IPS DF 19.7 (cell line): ENCODE results near the gene ST3GAL4.
A peak's percentile ranks its signal among the peaks of the same experiment; 100 is the strongest.

ENCODE experiments used
- DNase-seq: peaks from one replicate; pipeline ENCODE4 v3.0.0-alpha.2; 2013; ENCODE audit warnings: low read depth, low spot score

Gene ST3GAL4

DNA sequence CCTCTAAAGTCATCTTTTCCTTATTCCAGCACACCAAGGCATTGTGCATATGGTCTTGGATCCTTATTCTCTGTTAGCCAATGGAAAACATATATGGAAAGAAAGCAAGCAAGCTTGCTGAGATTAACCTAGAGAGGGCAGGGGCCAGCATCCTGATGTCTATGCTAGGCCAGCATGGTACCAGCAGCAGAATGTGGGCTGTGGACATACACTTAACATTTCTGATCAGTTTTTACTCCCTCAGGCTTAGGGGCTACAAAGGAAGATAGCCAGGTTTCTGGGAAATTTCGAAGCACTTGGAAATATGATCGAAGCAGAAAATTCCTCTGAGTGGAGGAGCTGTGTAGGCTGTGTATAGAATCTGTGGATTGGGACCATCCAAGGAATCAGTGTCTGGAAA, 67.0 kb downstream of the ST3GAL4 start:
- DNase-seq = no peak

DNA sequence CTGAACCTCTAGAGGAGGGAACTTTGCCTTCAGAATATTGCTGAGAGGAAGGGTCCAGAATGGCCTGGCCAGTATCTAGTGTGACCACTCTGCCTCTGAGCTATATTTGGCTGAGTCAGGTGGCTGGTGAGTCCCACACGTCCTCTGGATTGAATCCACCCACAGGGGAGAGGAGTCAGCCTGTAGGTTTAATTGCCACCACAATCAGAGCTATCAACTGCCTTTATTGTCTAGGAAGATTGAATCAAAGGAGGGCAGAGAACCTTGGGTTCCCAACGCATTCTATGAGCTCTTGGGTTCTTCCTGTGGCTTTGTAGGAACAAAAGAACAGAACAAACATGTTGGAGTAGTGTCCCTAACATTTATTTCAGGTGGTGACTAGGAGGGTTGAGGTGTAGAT, 67.7 kb downstream of the ST3GAL4 start:
- no peak for DNase-seq

DNA sequence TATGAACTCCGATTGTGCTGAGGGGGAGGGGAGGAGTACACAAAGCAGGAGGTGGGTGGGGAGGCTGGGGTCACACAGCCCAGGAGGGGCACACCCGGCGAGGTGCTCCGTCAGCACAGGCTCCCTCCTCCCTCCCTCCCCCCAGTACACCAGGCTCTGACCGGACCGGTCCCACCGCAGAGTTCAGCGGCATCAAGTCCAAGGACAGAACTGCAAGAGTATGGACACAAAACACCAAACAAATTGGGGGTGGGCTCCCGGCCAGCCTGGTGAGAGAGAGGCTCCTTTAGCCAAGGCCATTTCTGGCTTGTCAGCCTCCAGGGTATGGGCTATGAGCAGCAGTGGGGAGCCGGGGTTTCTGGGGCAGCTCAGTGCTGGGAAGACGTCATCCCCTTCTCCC, 68.3 kb downstream of the ST3GAL4 start:
- DNase-seq = no peak

DNA sequence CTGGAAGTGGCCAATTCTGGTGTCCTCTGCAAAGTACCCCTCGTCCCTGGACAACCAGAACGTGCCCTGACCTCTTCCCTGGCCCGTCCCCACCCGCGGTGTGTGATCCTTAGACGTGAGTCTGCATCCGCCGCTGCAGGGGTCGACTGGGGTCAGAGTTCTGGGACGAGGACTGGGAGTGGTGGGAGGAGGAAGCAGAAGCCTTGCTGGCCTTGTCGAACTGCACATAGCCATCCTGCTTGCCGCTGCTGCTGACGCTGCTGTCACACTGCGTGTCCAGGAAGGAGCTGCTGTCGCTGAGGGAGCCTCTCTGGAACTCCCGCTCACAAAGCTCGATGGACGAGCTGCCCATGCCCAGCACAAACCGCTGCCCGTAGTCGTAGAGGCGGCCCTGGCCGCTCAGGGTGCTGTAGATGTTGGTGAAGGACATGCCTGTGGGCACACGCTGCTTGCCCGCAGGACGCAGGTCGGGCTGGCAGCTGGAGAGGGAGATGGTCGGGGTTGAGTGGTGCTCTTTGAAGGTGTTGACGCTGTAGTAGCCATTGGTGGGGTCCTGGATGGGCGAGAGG, 69.1 kb downstream of the ST3GAL4 start:
- DNase-seq = no peak

DNA sequence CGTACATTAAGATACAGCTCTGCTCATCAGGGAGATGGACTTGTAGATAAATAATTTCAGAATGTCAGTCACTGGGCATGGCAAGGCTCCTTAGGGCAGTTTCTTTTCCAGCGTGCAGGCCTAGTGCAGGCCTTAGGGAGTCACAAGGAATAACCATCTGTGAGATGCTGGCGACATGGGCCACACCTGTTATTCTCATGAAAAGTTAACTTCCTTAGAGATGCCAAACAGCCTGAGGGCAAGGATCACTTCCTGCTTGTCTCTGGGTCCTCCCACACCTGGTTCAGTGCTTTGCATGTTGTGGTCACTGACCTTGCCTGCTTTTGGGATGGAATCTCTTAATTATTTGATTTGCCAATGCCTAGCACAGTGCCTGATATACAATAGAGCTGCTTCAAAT, 70.6 kb downstream of the ST3GAL4 start:
- DNase-seq = no peak

DNA sequence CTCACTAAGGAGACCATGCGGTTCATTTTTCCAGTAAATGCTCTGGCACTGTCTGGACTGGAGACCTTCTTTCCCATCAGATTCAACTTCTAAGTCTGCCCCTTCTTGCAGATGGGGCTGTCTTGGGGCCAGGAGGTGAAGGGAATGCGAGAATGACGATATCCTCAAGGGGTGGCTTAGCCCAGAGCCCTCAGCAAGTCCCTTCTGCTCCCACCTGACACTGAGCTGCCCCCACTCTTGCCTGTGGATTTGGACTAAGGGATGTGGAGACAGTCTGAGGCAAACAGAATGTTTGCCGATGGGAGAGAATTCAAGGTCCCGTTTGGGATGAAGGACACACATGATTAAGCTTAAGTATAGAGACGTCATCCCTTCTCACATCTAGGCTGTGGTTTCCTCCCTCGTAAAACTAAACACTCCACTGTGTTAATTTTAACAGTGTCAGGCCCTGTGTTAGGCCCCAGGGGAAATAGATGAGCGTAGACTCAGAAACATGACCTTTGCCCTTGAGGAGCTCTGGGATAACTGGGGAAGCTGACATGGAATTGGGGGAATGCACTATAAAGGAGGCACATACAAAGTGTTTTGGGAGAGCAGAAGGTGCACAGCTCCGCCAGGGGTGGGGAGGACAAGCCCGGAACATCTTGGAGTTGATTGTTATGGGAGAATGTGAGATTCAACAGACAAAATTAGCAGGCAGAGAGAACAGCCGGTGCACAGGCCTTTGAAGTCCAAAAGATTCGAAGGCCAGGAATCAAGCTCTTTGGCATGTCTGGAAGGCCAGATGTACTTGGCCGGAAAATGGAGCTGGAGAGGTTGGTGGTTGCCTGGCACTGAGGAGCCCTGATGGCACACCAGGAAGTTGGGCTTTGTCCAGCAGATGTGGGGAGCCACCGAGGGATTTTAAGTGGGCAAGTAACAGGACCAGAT, 71.6 kb downstream of the ST3GAL4 start:
- no peak for DNase-seq

DNA sequence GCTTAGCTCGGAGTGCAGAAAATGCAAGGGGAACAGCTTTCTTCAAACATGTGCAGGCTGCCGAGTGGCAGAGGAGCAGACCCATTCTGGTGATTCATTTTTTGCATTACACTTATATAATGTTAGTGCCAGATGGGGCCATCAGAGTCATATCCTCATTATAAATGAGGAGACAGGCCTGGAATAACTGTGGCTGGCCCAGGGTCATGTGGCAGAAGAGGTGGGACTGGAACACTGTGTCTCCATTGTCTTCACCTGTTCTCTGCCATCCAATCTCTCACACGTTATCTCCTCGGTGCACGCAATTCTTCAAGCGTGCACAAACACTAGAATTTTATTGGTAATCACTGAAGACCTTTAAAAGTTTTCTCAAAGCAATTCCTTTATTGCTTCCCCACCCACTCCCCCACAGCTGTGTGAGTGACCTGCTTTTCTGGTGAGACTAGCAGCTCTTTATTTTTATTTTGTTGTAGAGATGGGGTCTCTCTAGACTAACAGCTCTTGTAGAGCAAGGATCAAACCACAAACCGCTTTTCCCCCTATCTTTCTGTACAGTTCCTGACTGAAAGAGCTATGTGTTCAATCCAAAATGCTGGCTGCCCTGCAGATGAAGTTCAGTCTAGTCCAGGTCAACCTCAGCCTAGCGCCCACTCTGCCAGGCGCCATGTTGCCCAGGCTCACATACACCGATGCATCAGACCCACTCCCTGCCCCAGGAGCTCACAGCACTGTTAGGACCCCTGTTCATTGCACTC, 75.3 kb downstream of the ST3GAL4 start:
- no peak for DNase-seq

DNA sequence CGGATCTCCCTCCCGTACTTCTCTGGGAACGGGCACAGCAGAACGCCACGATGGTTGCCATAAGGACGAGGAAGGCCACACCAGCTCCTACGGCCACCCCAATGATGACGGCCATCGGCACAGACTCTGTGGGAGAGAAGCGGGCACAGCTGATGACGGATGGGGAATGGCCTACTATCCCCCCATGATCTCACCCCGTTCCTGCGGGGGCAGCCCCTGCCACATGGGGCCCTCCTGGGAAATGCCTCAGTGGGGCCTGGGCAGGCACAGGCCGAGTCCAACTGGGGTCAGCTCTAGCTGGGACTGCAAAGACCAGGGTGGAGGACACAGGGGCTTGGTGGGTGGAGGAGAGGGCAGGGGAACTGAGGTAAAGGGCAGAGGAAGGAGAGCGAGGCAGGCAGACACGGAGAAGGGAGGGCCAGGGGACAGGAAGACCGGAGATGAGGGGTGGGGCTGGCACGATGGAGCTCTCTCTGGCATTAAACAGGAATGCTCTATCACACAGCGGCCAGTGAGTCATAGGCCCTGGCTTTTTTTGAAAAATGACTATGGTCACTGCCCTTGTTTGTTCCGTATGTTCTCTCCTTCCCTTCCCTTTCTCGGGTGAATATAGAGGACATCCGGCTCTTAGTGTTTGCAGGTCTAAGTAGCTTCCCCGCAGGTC, 76.0 kb downstream of the ST3GAL4 start:
- no peak for DNase-seq

DNA sequence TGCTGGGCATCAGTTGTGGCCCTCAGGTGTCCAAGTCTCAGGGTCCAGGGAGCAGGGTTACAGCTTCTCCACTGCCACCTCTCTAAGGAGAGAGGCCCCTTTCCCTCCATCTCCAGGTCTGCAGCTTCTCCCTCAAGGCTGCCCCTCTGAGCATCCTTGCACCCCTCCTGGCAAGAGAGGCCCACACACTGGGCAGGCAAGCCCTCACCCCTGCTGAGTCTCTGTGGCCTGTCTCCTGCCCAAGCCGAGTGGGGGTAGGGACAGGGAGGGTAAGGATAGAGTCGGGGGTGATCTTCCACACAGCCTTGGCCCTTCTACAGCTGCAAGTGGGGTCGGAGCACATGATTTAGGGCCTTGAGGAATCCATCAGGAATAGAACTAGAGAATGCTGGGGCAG, 76.6 kb downstream of the ST3GAL4 start:
- DNase-seq = no peak

DNA sequence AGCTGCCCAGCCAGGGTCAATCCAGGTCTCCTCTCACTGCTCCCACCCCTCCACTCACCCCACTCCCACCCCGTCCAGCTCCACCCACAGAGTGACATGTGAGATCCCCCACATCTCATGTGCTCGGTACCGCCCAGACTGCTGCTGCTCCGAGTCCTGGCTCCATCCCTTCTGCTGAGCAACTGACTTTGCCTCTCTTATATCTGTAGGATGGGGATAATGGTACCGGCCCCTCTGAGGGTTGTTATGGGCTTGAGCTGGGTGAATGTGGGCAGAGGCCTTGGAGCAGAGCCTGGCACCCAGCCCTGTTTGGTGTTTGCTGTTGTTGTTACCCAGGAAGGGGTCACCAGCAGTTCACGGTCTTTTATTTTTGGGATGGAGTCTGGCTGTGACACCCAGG, 77.0 kb downstream of the ST3GAL4 start:
- DNase-seq = no peak

DNA sequence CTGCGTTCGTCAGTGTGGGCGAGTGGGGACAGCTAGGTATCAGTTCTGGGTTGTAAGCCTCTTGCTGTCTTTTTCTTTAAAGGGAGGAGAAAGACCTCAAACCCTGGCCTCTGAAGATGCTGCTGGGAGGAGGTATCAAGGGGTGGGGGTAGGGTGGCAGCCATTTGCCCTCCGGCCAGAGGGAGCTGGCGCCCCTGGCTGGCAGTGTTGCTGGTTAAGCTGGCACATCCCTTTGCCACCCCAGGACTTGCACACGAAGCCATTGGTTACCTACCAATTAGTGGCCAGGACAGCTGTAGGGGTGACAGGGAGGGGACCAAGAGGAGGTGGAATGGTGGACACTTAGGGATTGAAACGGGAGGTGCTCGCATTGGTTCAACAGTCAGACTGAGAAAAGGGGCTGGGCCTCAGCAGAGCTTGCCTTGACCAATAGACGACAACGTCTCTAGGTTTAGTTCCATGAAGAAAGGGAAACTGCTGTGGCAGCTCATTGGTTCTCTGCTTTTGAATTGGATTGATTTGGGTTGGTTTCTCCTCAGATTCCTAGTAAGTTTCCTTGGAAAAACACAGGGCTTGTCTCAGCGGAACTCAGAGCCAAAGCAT, 77.9 kb downstream of the ST3GAL4 start:
- DNase-seq = no peak

DNA sequence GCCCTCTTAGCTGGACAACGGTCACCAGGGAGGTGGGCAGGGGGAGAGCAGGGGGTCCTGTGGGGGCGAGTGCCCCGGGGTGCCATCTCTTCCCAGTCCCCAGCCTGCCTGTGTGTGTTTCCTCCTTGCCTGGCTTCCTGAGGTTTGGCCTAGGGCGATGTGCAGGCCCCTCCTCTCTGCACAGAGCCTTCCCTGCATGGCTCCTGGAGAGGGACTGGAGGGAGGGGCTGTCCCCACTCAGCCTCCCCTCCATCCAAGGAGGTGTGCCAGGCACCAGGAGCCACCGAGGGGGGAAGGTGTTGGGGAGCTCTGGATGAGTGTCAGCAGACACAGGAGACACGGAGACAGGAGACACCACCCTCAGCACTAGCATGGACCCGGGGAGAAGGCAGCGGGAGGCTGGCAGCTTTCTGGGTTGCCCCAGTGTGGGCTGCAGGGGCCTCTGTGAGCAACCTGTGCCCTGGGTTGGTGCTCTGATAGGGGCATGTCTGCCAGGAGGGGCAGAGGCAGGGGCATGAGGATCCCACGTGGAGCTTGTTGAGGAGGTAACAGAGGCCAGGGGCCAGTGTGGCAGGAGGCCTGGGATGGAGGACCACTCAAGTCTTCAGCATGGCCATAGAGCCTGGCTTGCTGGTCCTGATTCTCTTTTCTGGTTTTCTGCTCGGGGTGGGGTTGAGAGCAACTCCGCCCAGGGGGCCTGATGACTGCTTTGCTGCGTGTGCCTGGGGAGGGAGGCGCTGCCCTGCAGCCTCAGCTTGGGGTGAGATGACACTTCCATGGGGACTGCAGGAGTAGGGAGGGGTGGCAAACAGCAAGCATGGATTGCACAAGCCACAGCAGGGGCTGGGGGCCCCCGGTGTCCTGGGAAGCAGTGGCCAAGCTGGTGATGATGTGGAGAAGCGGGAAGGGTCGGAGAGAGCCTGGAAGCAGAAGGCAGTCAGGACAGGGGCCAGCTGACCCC, 78.8 kb downstream of the ST3GAL4 start:
- no peak for DNase-seq

DNA sequence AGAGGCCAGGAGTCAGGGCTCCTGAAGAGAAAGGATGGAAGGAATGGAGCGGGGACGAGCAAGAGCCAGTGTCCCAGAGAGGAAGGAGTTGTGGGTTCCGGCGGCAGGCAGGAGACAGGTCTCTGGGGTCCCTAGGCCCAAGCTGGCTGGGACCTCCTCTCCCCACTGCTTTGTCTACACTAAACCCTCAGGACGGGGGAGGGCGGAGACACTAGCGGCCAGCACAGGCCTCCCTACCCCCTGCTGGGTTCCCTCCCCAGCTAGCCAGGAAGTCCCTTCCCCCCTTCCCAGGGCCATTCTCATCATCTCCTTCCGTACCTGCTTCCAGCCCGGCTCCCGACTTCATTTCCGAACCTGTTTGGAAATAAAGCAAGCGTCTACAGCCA, 79.5 kb downstream of the ST3GAL4 start:
- DNase-seq = no peak

DNA sequence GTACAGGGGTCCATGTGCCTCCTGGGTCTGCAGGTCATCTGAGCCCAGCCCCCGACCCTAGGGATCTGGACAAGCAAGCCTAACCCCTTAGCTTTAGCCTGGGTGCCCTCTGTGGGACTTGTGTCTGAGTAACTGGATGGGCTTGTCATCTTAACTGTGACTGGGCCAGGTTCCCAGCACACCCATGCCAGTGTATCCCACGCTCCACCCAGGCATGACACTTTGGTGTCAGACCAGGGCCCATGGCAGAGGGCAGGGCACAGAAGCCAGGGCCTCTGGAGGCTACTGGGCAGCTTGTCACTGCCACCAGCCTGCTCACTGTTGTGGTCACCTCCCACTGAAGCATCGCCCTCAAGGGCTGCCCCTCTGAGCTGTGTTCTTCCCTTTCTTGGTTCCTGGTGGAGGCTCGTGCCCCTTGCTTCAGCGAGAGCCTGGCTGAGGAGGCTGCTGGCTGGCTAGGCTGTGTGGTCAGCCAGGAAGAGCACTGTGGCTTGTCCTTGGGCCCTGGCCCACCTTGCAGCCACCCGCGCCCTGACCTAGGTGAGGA, 80.8 kb downstream of the ST3GAL4 start:
- no peak for DNase-seq

DNA sequence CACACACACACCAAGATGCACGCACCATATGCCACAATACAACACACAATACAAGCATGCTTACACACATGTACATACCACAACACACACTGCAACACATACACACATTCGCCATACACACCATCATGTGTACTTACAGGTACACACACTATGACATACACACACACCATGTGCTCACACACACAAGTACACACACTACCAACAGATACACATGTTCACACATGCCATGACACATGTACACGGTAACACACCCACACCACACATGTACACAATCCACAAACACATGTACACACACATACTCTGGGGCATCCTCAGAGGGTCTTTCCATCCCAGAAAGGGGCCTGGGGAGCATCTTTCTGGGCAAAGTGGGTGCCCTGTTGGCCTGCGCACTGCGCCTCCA, 82.2 kb downstream of the ST3GAL4 start:
- no peak for DNase-seq

DNA sequence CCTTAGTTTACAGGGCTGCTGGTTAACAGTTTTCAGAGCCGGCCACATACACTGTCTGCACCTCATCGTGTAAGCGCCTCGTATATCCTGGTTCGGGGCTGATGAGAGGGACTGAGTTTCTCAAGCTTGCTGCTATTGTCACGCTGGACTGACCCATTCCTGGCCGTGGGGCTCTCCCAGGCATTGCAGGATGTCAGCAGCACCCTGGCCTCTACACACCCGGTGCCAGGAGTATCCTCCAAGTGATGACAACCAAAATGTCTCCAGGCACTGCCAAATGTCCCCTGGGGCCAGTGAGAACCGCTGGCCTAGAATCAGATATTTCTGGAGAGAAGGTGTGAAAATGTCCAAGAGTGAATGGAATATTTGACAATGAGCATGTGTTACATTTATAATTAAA, 82.8 kb downstream of the ST3GAL4 start:
- DNase-seq = no peak

DNA sequence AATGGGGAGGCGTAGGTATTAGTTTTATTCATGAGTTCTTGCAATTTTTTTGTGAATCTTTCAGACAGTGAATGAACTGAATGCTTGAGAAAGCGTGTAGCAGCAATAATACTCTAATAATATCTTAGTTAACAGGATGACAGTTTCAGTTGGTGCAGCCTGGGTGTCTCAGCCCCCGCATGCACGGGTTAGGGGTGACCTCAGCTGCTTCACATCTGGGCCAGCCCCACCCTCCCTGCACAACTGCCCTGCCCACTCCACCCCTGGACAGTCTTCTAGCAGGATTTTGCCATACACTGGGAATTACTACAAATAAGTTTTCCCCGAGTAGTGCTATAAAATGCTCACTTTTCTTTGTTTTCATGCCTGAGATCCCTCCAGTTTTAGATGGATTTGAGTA, 83.2 kb downstream of the ST3GAL4 start:
- no peak for DNase-seq

DNA sequence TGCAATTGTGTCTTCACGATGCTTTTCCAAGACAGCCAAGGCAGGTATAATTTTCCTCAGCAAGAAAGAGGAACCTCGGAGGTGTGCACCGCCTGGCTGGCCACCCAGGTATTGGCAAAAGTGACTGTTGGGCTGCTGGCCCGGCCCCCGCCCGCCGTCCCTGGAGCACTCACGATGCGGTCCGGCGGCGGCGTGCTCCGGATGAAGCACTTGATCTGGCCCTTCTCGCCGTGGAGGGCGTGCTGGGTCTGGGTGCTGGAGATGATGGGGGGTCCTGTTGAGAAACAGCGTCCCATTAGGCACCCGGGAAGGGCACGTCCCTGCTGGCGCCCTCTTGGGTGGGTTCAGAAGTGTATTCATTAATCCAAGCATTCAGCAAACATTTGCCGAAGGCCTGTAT, 84.8 kb downstream of the ST3GAL4 start:
- DNase-seq = no peak

DNA sequence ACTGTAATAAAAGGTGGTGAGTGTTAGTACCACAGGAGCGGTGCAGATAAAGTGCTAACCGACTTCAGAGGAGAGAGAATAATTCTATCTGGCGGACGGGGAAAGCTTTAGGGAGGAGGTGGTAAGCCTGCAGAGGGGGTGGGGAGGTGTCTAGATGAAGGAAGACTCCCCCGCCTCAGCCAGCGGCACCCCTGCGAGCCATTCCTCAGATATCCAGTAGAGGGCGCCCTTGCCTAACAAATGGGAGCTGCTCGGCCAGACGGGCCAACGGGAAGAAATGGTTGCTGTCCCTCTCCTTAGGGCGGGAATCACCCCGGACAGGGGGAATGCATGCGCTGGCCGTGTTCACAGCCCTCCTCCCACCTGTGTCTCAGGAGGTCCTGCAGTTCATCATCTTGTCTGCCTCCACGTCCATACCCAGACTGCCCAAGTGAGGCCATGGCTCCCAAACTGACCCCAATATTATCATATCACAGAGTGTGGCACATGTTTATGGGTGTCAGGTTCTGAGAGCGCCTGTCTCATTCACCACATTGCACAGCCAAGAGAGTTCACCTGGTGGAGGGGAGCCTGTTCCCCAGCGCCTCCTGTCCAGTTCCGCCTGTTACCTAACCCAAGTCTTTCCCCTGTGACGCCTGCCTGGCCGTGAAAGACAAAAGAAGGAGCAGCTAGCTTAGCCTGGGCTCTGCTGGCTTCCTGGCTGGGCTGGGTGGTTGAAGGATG, 85.5 kb downstream of the ST3GAL4 start:
- DNase-seq = peak; percentile 38

DNA sequence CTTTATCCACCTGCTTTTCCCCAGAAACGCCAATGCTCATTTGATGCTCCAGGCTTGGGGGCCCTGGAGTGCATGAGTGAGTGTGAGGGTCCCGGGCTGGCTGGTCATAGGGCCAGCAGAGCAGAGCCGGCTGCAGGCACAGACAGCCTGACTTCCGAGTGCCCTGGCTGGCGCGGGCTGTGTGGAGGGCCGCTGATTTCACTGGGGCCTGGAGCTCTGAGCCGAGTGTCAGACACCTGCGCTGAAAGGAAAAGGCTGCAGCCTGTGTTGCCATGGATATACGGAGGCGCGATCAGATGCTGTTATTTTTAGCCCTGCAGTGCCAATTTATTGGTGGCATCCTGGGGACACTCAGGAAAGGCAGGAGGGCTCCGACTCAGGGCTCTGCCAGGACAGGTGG, 87.6 kb downstream of the ST3GAL4 start:
- DNase-seq = no peak
